Esophagus muscularis mucosa (tissue), 4 donors: Measurements from ENCODE around the gene NTHL1.

Experiments
- CTCF ChIP-seq, 3 experiments: fragments of 200-600 bp in 2 of 3; fragments of 450-650 bp in 1 of 3; sonication (generic) in 2 of 3; IDR thresholded peaks; one replicate each; pipeline ENCODE4 v1.5.1; 2017 to 2019; ENCODE audit warnings: antibody characterized with exemption in 3 of 3, mild to moderate bottlenecking in 2 of 3, moderate library complexity in 1 of 3
- EP300 ChIP-seq: sonication (generic); formaldehyde crosslinking; IDR thresholded peaks from one replicate; pipeline ENCODE4 v1.6.1; 2017; ENCODE audit warnings: antibody characterized with exemption
- POLR2A ChIP-seq: fragments of 450-650 bp; IDR thresholded peaks from one replicate; pipeline ENCODE4 v1.6.1; 2017; ENCODE audit warnings: antibody characterized with exemption, moderate library complexity, mild to moderate bottlenecking, low read depth
- POLR2AphosphoS5 ChIP-seq, 2 donors: sonication (generic); formaldehyde crosslinking; IDR thresholded peaks; one replicate each; pipeline ENCODE4 v1.6.1; 2017; ENCODE audit warnings: antibody characterized with exemption in 2 of 2

- TF ChIP-seq CTCF (IDR thresholded peaks at IDR 0.05) (no peak), POLR2A (no peak), POLR2AphosphoS5 (IDR thresholded peaks at IDR 0.05) (no peak), EP300 (no peak)
These were observed 45.9 kb downstream of the NTHL1 start for GRCh38 chr16:2001456-2002355.
